ENCODE data around the gene MAGI3.
"Not testable (repeated sequence)": the region's sequence is repeated elsewhere in the genome, so short reads cannot be mapped to it uniquely, and the experiment has no call there.

Gene MAGI3

GRCh38 chr1:113399062-113399583, 8.8 kb downstream of the MAGI3 start:
- DNase-seq (ENCODE audit: low read depth) = no peak

- DNase-seq (ENCODE audit: low read depth) = no peak
Measured at GRCh38 chr1:113401067-113401466, 10.8 kb downstream of the MAGI3 start.

GRCh38 chr1:113401728-113402127, 11.4 kb downstream of the MAGI3 start:
- DNase-seq (ENCODE audit: low read depth) = no peak

- DNase-seq (ENCODE audit: low read depth) = no peak
Measured at GRCh38 chr1:113403065-113403464, 12.8 kb downstream of the MAGI3 start.

GRCh38 chr1:113405573-113405972, 15.3 kb downstream of the MAGI3 start:
- DNase-seq (ENCODE audit: low read depth) = no peak

- not testable (repeated sequence) for DNase-seq (ENCODE audit: low read depth)
Measured at GRCh38 chr1:113406149-113406548, 15.8 kb downstream of the MAGI3 start.

- no peak for DNase-seq (ENCODE audit: low read depth)
Measured at GRCh38 chr1:113409363-113409762, 19.0 kb downstream of the MAGI3 start.

GRCh38 chr1:113412020-113412419, 21.7 kb downstream of the MAGI3 start:
- not testable (repeated sequence) for DNase-seq (ENCODE audit: low read depth)

GRCh38 chr1:113415310-113416070, 25.2 kb downstream of the MAGI3 start:
- DNase-seq (ENCODE audit: low read depth) = no peak

- not testable (repeated sequence) for DNase-seq (ENCODE audit: low read depth)
Measured at GRCh38 chr1:113416071-113416470, 25.8 kb downstream of the MAGI3 start.

- DNase-seq (ENCODE audit: low read depth) = no peak
Measured at GRCh38 chr1:113416496-113416895, 26.2 kb downstream of the MAGI3 start.

GRCh38 chr1:113422315-113423068, 32.2 kb downstream of the MAGI3 start:
- no peak for DNase-seq (ENCODE audit: low read depth)

GRCh38 chr1:113423826-113424225, 33.5 kb downstream of the MAGI3 start:
- DNase-seq (ENCODE audit: low read depth) = no peak

GRCh38 chr1:113429461-113430153, 39.3 kb downstream of the MAGI3 start:
- DNase-seq (ENCODE audit: low read depth) = no peak

- DNase-seq (ENCODE audit: low read depth) = no peak
Measured at GRCh38 chr1:113433184-113433583, 42.9 kb downstream of the MAGI3 start.

GRCh38 chr1:113434081-113434873, 44.0 kb downstream of the MAGI3 start:
- no peak for DNase-seq (ENCODE audit: low read depth)

GRCh38 chr1:113434874-113435175, 44.5 kb downstream of the MAGI3 start:
- DNase-seq (ENCODE audit: low read depth) = no peak

- DNase-seq (ENCODE audit: low read depth) = no peak
Measured at GRCh38 chr1:113437554-113438341, 47.4 kb downstream of the MAGI3 start.

GRCh38 chr1:113438505-113439276, 48.4 kb downstream of the MAGI3 start:
- DNase-seq (ENCODE audit: low read depth) = no peak

- DNase-seq (ENCODE audit: low read depth) = no peak
Measured at GRCh38 chr1:113439277-113439670, 49.0 kb downstream of the MAGI3 start.

All from stimulated activated CD4-positive, alpha-beta T cell treated with anti-CD3 and anti-CD28 coated beads, Interleukin-2, amount 100 ng/mL, for 4 hours (primary cell).